GM12878 (cell line): ENCODE measurements around the gene RECQL5.

ENCODE experiments used
- BACH1 ChIP-seq: fragments of 450-650 bp; IDR thresholded peaks from 2 replicates; pipeline ENCODE4 v1.6.1; 2017; ENCODE audit warnings: mild to moderate bottlenecking, borderline replicate concordance
- CREB1 ChIP-seq: IDR thresholded peaks from 2 replicates; pipeline ENCODE4 v1.6.1; 2012; ENCODE audit warnings: low read depth, mild to moderate bottlenecking, inconsistent platforms
- DPF2 ChIP-seq: fragments of 450-650 bp; IDR thresholded peaks from 2 replicates; pipeline ENCODE4 v1.6.1; 2017; ENCODE audit warnings: mild to moderate bottlenecking
- JUNB ChIP-seq: IDR thresholded peaks from 2 replicates; pipeline ENCODE4 v1.6.1; 2016; ENCODE audit warnings: antibody characterized with exemption, mild to moderate bottlenecking
- MXI1 ChIP-seq: fragments of 150-350 bp; IDR thresholded peaks from 2 replicates; pipeline ENCODE4 v1.6.1; 2011; ENCODE audit warnings: low read depth, mild to moderate bottlenecking, inconsistent platforms, low read length, improper control_type of control experiment
- NFYA ChIP-seq: IDR thresholded peaks from 2 replicates; pipeline ENCODE4 v1.6.1; 2011; ENCODE audit warnings: low read depth, mild to moderate bottlenecking, low read length, improper control_type of control experiment, borderline replicate concordance
- SP1 ChIP-seq: IDR thresholded peaks from one replicate; pipeline ENCODE4 v1.6.1; 2011; ENCODE audit warnings: low read depth, low read length
- TAF1 ChIP-seq: IDR thresholded peaks from 2 replicates; pipeline ENCODE4 v1.6.1; 2011; ENCODE audit warnings: mild to moderate bottlenecking, low read depth, low read length, borderline replicate concordance
- ZNF274 ChIP-seq: IDR thresholded peaks from one replicate; pipeline ENCODE4 v1.8.0; 2011; ENCODE audit not compliant: insufficient read length, insufficient read depth
- ZZZ3 ChIP-seq: IDR thresholded peaks from 2 replicates; pipeline ENCODE4 v1.6.1; 2011; ENCODE audit warnings: low read depth; ENCODE audit not compliant: control insufficient read depth, insufficient read length
- TF ChIP-seq, protein P1 (sequence below), 3 experiments: IDR thresholded peaks in 2 of 3; conservative IDR thresholded peaks in 1 of 3; 2 replicates each; pipeline ENCODE4 v1.5.1; 2011; ENCODE audit warnings: low read depth in 3 of 3, low read length in 3 of 3, mild to moderate bottlenecking in 3 of 3, control low read depth in 2 of 3, moderate library complexity in 2 of 3, inconsistent platforms in 1 of 3, mixed read lengths in 1 of 3; ENCODE audit not compliant: control insufficient read depth in 2 of 3, insufficient read depth in 1 of 3; ENCODE audit errors: extremely low read depth in 1 of 3
- TF ChIP-seq, protein P2 (sequence below): IDR thresholded peaks from 2 replicates; pipeline ENCODE4 v1.6.1; 2012; ENCODE audit warnings: low read length, inconsistent platforms
- TF ChIP-seq, protein P3 (sequence below): fragments of 450-650 bp; formaldehyde crosslinking; IDR thresholded peaks from 2 replicates; pipeline ENCODE4 v1.4.0; 2022; ENCODE audit warnings: mild to moderate bottlenecking, moderate library complexity

DNA sequence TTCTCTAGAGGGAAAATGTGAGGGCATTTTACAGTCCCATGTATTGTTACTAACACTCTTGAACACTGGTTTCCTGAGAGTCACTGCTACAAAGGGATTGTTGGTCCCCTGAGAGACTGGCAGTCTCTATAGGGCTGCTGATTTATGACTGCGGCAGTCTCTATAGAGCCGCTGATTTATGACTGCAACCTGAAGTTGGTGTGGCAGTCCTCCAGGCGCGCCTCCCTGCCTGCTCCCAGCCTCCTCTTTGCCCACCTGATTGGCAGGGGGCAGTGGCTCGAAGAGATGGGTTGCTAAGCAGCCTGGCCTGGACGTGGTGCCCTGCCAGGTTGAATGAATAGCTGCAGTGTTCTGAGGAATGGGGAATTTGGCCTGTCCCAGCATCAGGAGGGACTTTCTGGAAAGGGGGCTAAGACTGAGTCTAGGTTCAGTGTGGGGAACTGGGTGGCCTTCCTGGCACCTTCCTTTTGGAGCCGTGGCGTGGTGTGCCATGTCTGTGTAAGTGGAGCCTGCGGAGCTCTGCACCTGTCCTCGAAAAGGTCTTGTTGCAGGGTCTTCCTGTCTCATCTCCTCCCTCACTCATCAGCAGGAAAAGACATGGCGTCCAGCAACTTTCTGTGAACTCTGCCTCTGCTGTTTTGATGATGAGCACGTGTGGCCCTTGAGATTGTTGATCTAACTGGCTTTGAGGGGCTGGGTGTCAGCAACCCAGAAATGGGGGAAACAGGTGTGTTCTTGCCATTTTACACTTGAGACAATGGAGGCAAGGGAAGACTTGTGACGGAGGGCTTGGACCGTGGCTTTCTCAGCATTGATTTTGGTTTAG, 25.1 kb upstream of the RECQL5 start:
- TF ChIP-seq DPF2 (no peak), JUNB (no peak), MXI1 (no peak), ZNF274 (no peak), CREB1 (no peak), NFYA (no peak), ZZZ3 (no peak), SP1 (no peak), BACH1 (no peak), TAF1 (no peak)
- TF ChIP-seq, protein P1, sequence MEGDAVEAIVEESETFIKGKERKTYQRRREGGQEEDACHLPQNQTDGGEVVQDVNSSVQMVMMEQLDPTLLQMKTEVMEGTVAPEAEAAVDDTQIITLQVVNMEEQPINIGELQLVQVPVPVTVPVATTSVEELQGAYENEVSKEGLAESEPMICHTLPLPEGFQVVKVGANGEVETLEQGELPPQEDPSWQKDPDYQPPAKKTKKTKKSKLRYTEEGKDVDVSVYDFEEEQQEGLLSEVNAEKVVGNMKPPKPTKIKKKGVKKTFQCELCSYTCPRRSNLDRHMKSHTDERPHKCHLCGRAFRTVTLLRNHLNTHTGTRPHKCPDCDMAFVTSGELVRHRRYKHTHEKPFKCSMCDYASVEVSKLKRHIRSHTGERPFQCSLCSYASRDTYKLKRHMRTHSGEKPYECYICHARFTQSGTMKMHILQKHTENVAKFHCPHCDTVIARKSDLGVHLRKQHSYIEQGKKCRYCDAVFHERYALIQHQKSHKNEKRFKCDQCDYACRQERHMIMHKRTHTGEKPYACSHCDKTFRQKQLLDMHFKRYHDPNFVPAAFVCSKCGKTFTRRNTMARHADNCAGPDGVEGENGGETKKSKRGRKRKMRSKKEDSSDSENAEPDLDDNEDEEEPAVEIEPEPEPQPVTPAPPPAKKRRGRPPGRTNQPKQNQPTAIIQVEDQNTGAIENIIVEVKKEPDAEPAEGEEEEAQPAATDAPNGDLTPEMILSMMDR (IDR thresholded peaks at IDR 0.05 in 2 of 3, conservative IDR thresholded peaks at IDR 0.05 in 1 of 3; ENCODE audit: control insufficient read depth in 2 of 3, extremely low read depth in 1 of 3, insufficient read depth in 1 of 3, low read depth in 3 of 3, low read length in 3 of 3): no peak
- TF ChIP-seq, protein P2, sequence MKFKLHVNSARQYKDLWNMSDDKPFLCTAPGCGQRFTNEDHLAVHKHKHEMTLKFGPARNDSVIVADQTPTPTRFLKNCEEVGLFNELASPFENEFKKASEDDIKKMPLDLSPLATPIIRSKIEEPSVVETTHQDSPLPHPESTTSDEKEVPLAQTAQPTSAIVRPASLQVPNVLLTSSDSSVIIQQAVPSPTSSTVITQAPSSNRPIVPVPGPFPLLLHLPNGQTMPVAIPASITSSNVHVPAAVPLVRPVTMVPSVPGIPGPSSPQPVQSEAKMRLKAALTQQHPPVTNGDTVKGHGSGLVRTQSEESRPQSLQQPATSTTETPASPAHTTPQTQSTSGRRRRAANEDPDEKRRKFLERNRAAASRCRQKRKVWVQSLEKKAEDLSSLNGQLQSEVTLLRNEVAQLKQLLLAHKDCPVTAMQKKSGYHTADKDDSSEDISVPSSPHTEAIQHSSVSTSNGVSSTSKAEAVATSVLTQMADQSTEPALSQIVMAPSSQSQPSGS: no peak
- TF ChIP-seq, protein P3, sequence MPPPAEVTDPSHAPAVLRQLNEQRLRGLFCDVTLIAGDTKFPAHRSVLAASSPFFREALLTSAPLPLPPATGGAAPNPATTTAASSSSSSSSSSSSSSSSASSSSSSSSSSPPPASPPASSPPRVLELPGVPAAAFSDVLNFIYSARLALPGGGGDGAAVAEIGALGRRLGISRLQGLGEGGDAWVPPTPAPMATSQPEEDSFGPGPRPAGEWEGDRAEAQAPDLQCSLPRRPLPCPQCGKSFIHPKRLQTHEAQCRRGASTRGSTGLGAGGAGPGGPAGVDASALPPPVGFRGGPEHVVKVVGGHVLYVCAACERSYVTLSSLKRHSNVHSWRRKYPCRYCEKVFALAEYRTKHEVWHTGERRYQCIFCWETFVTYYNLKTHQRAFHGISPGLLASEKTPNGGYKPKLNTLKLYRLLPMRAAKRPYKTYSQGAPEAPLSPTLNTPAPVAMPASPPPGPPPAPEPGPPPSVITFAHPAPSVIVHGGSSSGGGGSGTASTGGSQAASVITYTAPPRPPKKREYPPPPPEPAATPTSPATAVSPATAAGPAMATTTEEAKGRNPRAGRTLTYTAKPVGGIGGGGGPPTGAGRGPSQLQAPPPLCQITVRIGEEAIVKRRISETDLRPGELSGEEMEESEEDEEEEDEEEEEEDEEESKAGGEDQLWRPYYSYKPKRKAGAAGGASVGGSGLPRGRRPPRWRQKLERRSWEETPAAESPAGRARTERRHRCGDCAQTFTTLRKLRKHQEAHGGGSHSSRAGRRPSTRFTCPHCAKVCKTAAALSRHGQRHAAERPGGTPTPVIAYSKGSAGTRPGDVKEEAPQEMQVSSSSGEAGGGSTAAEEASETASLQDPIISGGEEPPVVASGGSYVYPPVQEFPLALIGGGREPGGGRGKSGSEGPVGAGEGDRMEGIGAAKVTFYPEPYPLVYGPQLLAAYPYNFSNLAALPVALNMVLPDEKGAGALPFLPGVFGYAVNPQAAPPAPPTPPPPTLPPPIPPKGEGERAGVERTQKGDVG: no peak
